ENCODE measurements around the gene ADGB. TPM values are rescaled to one million over a fixed set of nuclear protein-coding genes. Genes with fewer than 3 reads are reported as not detected.

The ADGB gene
- total RNA-seq, 1 donor from 2014 or later: not detected

DNA sequence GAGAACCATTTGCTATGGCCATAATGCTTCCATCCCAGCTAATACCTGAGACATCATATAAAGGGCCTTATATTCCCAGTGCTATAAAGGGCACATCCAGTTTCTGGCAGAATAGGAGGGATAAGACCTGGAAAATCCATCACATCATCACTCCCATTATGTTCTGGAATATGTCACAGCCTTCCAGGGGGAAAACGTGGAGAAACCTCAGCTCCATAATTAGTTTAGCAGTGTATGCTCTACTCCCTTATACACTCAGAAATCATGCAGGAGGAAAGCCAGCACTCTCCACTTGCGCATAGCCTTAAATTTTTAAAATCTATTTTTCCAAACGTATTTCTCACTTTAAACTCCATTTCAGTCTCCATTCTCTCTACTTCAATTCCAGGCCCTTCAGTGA is 140.9 kb downstream of the ADGB start:
- Histone ChIP-seq H2AFZ (ENCODE audit: low read depth, low read length) (no peak overlapping the region), H3K79me2 (ENCODE audit: insufficient read depth, low read length) (no peaks in the 10 kb centered on the region), H3K4me2 (ENCODE audit: low read length) (no peak overlapping the region), H3K27ac (ENCODE audit: low read depth, low read length) (no peak overlapping the region), H3K4me1 (ENCODE audit: insufficient read depth, low read length) (no peaks in the 10 kb centered on the region), H3K4me3 (ENCODE audit: insufficient read depth, low read depth, low read length) (no peak overlapping the region), H3K27me3 (ENCODE audit: insufficient read depth, low read length) (peaks cover 6% of the 10 kb centered on the region), H4K20me1 (ENCODE audit: insufficient read depth, low read length) (no peaks in the 10 kb centered on the region), H3K36me3 (ENCODE audit: insufficient read depth, low read length) (no peaks in the 10 kb centered on the region), H3K9ac (ENCODE audit: low read length) (no peak overlapping the region), H3K9me3 (ENCODE audit: insufficient read depth, low read depth, low read length) (no peaks in the 10 kb centered on the region)
- Mint-ChIP-seq H3K4me3 (ENCODE audit: unreplicated experiment) (no peak overlapping the region), H3K36me3 (ENCODE audit: low read depth, unreplicated experiment) (no peaks in the 10 kb centered on the region), H3K27ac (ENCODE audit: unreplicated experiment) (no peak overlapping the region), H3K27me3 (ENCODE audit: low read depth, unreplicated experiment) (no peaks in the 10 kb centered on the region), H3K4me1 (ENCODE audit: low read depth, unreplicated experiment) (peaks cover 15% of the 10 kb centered on the region), H3K9me3 (ENCODE audit: unreplicated experiment) (no peaks in the 10 kb centered on the region)
- TF ChIP-seq EZH2 (IDR thresholded peaks at IDR 0.05; ENCODE audit: insufficient read depth, low read length) (no peak), CTCF (IDR thresholded peaks at IDR 0.05; ENCODE audit: insufficient read depth, low read depth, low read length) (no peak)
- FAIRE-seq: no peak
- DNase-seq (ENCODE audit: low read depth): no peak

GRCh38 chr6:146741609-146742008 is 142.8 kb downstream of the ADGB start:
- no peak overlapping the region for H3K27ac ChIP-seq (ENCODE audit: low read depth, low read length)
- no peak overlapping the region for H3K4me3 ChIP-seq (ENCODE audit: insufficient read depth, low read depth, low read length)
- H4K20me1 ChIP-seq (ENCODE audit: insufficient read depth, low read length): no peaks in the 10 kb centered on the region
- FAIRE-seq: no peak
- no peaks in the 10 kb centered on the region for H3K27me3 Mint-ChIP-seq (ENCODE audit: low read depth, unreplicated experiment)
- no peak overlapping the region for H3K9ac ChIP-seq (ENCODE audit: low read length)
- H3K4me3 Mint-ChIP-seq (ENCODE audit: unreplicated experiment): no peak overlapping the region
- no peaks in the 10 kb centered on the region for H3K9me3 Mint-ChIP-seq (ENCODE audit: unreplicated experiment)
- H3K27ac Mint-ChIP-seq (ENCODE audit: unreplicated experiment): no peak overlapping the region
- H3K4me2 ChIP-seq (ENCODE audit: low read length): peak overlapping the region; percentile 0
- peak; percentile 23 for DNase-seq (ENCODE audit: low read depth)
- H3K9me3 ChIP-seq (ENCODE audit: insufficient read depth, low read depth, low read length): no peaks in the 10 kb centered on the region
- H3K4me1 ChIP-seq (ENCODE audit: insufficient read depth, low read length): no peaks in the 10 kb centered on the region
- no peaks in the 10 kb centered on the region for H3K36me3 Mint-ChIP-seq (ENCODE audit: low read depth, unreplicated experiment)
- peaks cover 15% of the 10 kb centered on the region for H3K4me1 Mint-ChIP-seq (ENCODE audit: low read depth, unreplicated experiment)
- peaks cover 6% of the 10 kb centered on the region for H3K27me3 ChIP-seq (ENCODE audit: insufficient read depth, low read length)
- no peaks in the 10 kb centered on the region for H3K79me2 ChIP-seq (ENCODE audit: insufficient read depth, low read length)
- no peaks in the 10 kb centered on the region for H3K36me3 ChIP-seq (ENCODE audit: insufficient read depth, low read length)
- TF ChIP-seq EZH2 (IDR thresholded peaks at IDR 0.05; ENCODE audit: insufficient read depth, low read length) (no peak), CTCF (IDR thresholded peaks at IDR 0.05; ENCODE audit: insufficient read depth, low read depth, low read length) (no peak)
- no peak overlapping the region for H2AFZ ChIP-seq (ENCODE audit: low read depth, low read length)

DNA sequence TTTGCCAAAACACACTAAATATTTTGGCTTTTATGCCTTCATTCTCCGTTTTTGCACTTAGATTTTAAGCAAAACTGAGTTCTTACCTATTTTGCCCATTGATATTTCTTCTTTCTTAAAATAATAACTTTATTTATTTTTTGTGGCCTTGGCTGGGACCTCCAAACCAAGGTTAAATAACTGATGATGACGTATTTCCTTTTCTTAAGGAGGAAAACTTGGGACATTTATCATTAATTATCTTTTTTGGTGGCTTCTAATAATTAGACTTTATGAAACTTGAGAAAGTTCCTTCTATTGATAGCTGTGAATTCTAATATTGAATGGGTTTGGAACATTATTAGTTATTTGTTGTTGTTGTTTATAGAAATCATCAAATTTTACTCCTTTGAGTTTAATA is 154.5 kb downstream of the ADGB start:
- no peaks in the 10 kb centered on the region for H3K36me3 Mint-ChIP-seq (ENCODE audit: low read depth, unreplicated experiment)
- peaks cover 2% of the 10 kb centered on the region for H3K27me3 ChIP-seq (ENCODE audit: insufficient read depth, low read length)
- no peak for FAIRE-seq

More for the DNA sequence above, 154.5 kb downstream of the ADGB start:
- no peak overlapping the region for H3K9ac ChIP-seq (ENCODE audit: low read length)
- H3K4me1 Mint-ChIP-seq (ENCODE audit: low read depth, unreplicated experiment): no peaks in the 10 kb centered on the region
- no peak overlapping the region for H3K27ac ChIP-seq (ENCODE audit: low read depth, low read length)
- no peak overlapping the region for H2AFZ ChIP-seq (ENCODE audit: low read depth, low read length)
- H3K9me3 Mint-ChIP-seq (ENCODE audit: unreplicated experiment): peaks cover 11% of the 10 kb centered on the region
- H3K9me3 ChIP-seq (ENCODE audit: insufficient read depth, low read depth, low read length): no peaks in the 10 kb centered on the region
- no peak for TF ChIP-seq EZH2 (IDR thresholded peaks at IDR 0.05; ENCODE audit: insufficient read depth, low read length)
- TF ChIP-seq CTCF (IDR thresholded peaks at IDR 0.05; ENCODE audit: insufficient read depth, low read depth, low read length): no peak
- no peak overlapping the region for H3K4me2 ChIP-seq (ENCODE audit: low read length)
- H4K20me1 ChIP-seq (ENCODE audit: insufficient read depth, low read length): no peaks in the 10 kb centered on the region
- peaks cover 3% of the 10 kb centered on the region for H3K27me3 Mint-ChIP-seq (ENCODE audit: low read depth, unreplicated experiment)
- no peaks in the 10 kb centered on the region for H3K4me1 ChIP-seq (ENCODE audit: insufficient read depth, low read length)
- H3K27ac Mint-ChIP-seq (ENCODE audit: unreplicated experiment): no peak overlapping the region
- H3K4me3 Mint-ChIP-seq (ENCODE audit: unreplicated experiment): no peak overlapping the region
- H3K79me2 ChIP-seq (ENCODE audit: insufficient read depth, low read length): no peaks in the 10 kb centered on the region
- DNase-seq (ENCODE audit: low read depth): no peak
- H3K4me3 ChIP-seq (ENCODE audit: insufficient read depth, low read depth, low read length): no peak overlapping the region
- no peaks in the 10 kb centered on the region for H3K36me3 ChIP-seq (ENCODE audit: insufficient read depth, low read length)
